ENCODE data around the gene ATP5ME.

GRCh38 chr4:659851-660250 lies 14.2 kb downstream of the ATP5ME start:
- TF ChIP-seq CTCF (IDR thresholded peaks at IDR 0.05; ENCODE audit: low read depth, low read length, poor library complexity, severe bottlenecking): no peak
- TF ChIP-seq EZH2phosphoT487 (IDR thresholded peaks at IDR 0.05; ENCODE audit: borderline replicate concordance, low read length): no peak

Data from DOHH2 (cell line).